H9 (cell line): ENCODE results near the gene PADI6. TPM values are rescaled to one million over a fixed set of nuclear protein-coding genes. Genes with fewer than 3 reads are reported as not detected.
A peak's percentile ranks its signal among the peaks of the same experiment; 100 is the strongest.

ENCODE experiments used
- DNase-seq: peaks from one replicate; pipeline ENCODE4 v3.0.0-alpha.2; 2017
- H2AFZ ChIP-seq: one replicate; pipeline ENCODE4 v1.6.1; 2013; ENCODE audit warnings: mild to moderate bottlenecking, low read length, control low read depth, moderate library complexity
- H2AK5ac ChIP-seq: 2 replicates; pipeline ENCODE4 v1.6.1; 2013; ENCODE audit warnings: low read length, control low read depth, mixed read lengths; ENCODE audit not compliant: insufficient read length
- H2BK120ac ChIP-seq: one replicate; pipeline ENCODE4 v1.6.1; 2013; ENCODE audit warnings: low read depth, mild to moderate bottlenecking, low read length, control low read depth, inconsistent platforms; ENCODE audit not compliant: poor library complexity, severe bottlenecking
- H2BK12ac ChIP-seq: 2 replicates; pipeline ENCODE4 v1.6.1; 2013; ENCODE audit warnings: low read length, control low read depth, mixed read lengths, low read depth; ENCODE audit not compliant: insufficient read length
- H2BK15ac ChIP-seq: 2 replicates; pipeline ENCODE4 v1.6.1; 2013; ENCODE audit warnings: low read depth, low read length, control low read depth
- H2BK20ac ChIP-seq: one replicate; pipeline ENCODE4 v1.6.1; 2013; ENCODE audit warnings: low read depth, mild to moderate bottlenecking, low read length, control low read depth, inconsistent platforms; ENCODE audit not compliant: poor library complexity, severe bottlenecking
- H2BK5ac ChIP-seq: 2 replicates; pipeline ENCODE4 v1.6.1; 2013; ENCODE audit warnings: low read length, control low read depth, mixed read lengths; ENCODE audit not compliant: insufficient read length
- H3K14ac ChIP-seq: 2 replicates; pipeline ENCODE4 v1.6.1; 2013; ENCODE audit warnings: low read length, control low read depth; ENCODE audit not compliant: insufficient read depth
- H3K18ac ChIP-seq: 2 replicates; pipeline ENCODE4 v1.6.1; 2013; ENCODE audit warnings: low read depth, mild to moderate bottlenecking, mixed read lengths, low read length, control low read depth; ENCODE audit not compliant: insufficient read length
- H3K23ac ChIP-seq: 2 replicates; pipeline ENCODE4 v1.6.1; 2013; ENCODE audit warnings: low read length, control low read depth, mixed read lengths, low read depth; ENCODE audit not compliant: insufficient read length
- H3K23me2 ChIP-seq: 2 replicates; pipeline ENCODE4 v1.6.1; 2013; ENCODE audit warnings: low read depth, mild to moderate bottlenecking, mixed read lengths, low read length, control low read depth; ENCODE audit not compliant: insufficient read length, poor library complexity, severe bottlenecking
- H3K27ac ChIP-seq: 2 replicates; pipeline ENCODE4 v1.5.1; 2013; ENCODE audit warnings: low read length, control low read depth, mixed read lengths, low read depth; ENCODE audit not compliant: insufficient read length
- H3K27me3 ChIP-seq: 2 replicates; pipeline ENCODE4 v1.6.1; 2013; ENCODE audit warnings: low read length, control low read depth, inconsistent platforms; ENCODE audit not compliant: insufficient read depth
- H3K4ac ChIP-seq: 2 replicates; pipeline ENCODE4 v1.6.1; 2013; ENCODE audit warnings: low read depth, mild to moderate bottlenecking, control low read depth, inconsistent platforms, low read length, moderate library complexity
- H3K4me1 ChIP-seq: 2 replicates; pipeline ENCODE4 v1.6.1; 2013; ENCODE audit warnings: low read length, control low read depth, inconsistent platforms; ENCODE audit not compliant: insufficient read depth
- H3K4me2 ChIP-seq: 2 replicates; pipeline ENCODE4 v1.6.1; 2013; ENCODE audit warnings: low read length, control low read depth, mixed read lengths; ENCODE audit not compliant: insufficient read length, insufficient read depth
- H3K56ac ChIP-seq: 2 replicates; pipeline ENCODE4 v1.6.1; 2013; ENCODE audit warnings: low read depth, mild to moderate bottlenecking, mixed read lengths, low read length, control low read depth; ENCODE audit not compliant: insufficient read length
- H3K79me1 ChIP-seq: 2 replicates; pipeline ENCODE4 v1.6.1; 2013; ENCODE audit warnings: low read depth, mild to moderate bottlenecking, moderate library complexity, low read length, control low read depth, inconsistent platforms; ENCODE audit not compliant: insufficient read depth, poor library complexity, severe bottlenecking
- H3K79me2 ChIP-seq: 2 replicates; pipeline ENCODE4 v1.6.1; 2013; ENCODE audit warnings: low read length, control low read depth, inconsistent platforms; ENCODE audit not compliant: insufficient read depth
- H3K9ac ChIP-seq: 2 replicates; pipeline ENCODE4 v1.6.1; 2013; ENCODE audit warnings: low read length, control low read depth, mixed read lengths; ENCODE audit not compliant: insufficient read length; ENCODE audit errors: extremely low read depth
- H3K9me3 ChIP-seq: one replicate; pipeline ENCODE4 v1.6.1; 2013; ENCODE audit warnings: low read depth, low read length, inconsistent platforms; ENCODE audit not compliant: control insufficient read depth
- H3T11ph ChIP-seq: one replicate; pipeline ENCODE4 v1.6.1; 2013; ENCODE audit warnings: mild to moderate bottlenecking, low read length, control low read depth, inconsistent platforms
- H4K20me1 ChIP-seq: one replicate; pipeline ENCODE4 v1.6.1; 2013; ENCODE audit not compliant: control insufficient read depth, insufficient read length, insufficient read depth
- H4K5ac ChIP-seq: 2 replicates; pipeline ENCODE4 v1.6.1; 2013; ENCODE audit warnings: low read depth, mild to moderate bottlenecking, mixed read lengths, low read length, control low read depth; ENCODE audit not compliant: insufficient read length
- H4K8ac ChIP-seq: replicated peaks from 2 replicates; pipeline ENCODE4 v1.6.1; 2013; ENCODE audit warnings: low read length, control low read depth, mixed read lengths, low read depth; ENCODE audit not compliant: insufficient read length
- H4K91ac ChIP-seq: 2 replicates; pipeline ENCODE4 v1.6.1; 2013; ENCODE audit warnings: low read depth, mild to moderate bottlenecking, moderate library complexity, mixed read lengths, low read length, control low read depth; ENCODE audit not compliant: insufficient read length
- H3K27ac Mint-ChIP-seq, 3 experiments: 2 replicates in 2 of 3; 3 replicates in 1 of 3; pipeline ENCODE4 v1.8.0; 2020 to 2021; ENCODE audit warnings: mixed read lengths in 3 of 3, mild to moderate bottlenecking in 1 of 3, moderate library complexity in 1 of 3
- H3K27me3 Mint-ChIP-seq: 2 replicates; pipeline ENCODE4 v1.8.0; 2021; ENCODE audit warnings: low read depth, mild to moderate bottlenecking, moderate library complexity, mixed read lengths
- H3K36me3 Mint-ChIP-seq, 3 experiments: 2 replicates in 2 of 3; 3 replicates in 1 of 3; pipeline ENCODE4 v1.8.0; 2020 to 2021; ENCODE audit warnings: low read depth in 3 of 3, mixed read lengths in 3 of 3; ENCODE audit not compliant: insufficient read depth in 1 of 3
- H3K4me1 Mint-ChIP-seq, 2 experiments: 2 replicates each; pipeline ENCODE4 v1.8.0; 2020; ENCODE audit warnings: mixed read lengths in 2 of 2
- H3K4me3 Mint-ChIP-seq, 2 experiments: 2 replicates in 1 of 2; 3 replicates in 1 of 2; pipeline ENCODE4 v1.8.0; 2020 to 2021; ENCODE audit warnings: mild to moderate bottlenecking in 2 of 2, mixed read lengths in 2 of 2, moderate library complexity in 1 of 2
- H3K9me3 Mint-ChIP-seq, 2 experiments: 2 replicates in 1 of 2; 3 replicates in 1 of 2; pipeline ENCODE4 v1.8.0; 2020; ENCODE audit warnings: mild to moderate bottlenecking in 2 of 2, mixed read lengths in 2 of 2, moderate library complexity in 1 of 2
- CTCF ChIP-seq: fragments of 200-600 bp; sonication (generic); conservative IDR thresholded peaks from 3 replicates; pipeline ENCODE4 v1.8.0; 2021; ENCODE audit warnings: antibody characterized with exemption, mild to moderate bottlenecking
- WGBS: extraction: QIAGEN DNeasy Blood & Tissue Kit; methylation state at CpG from one replicate; pipeline ENCODE4 v1.1.7; 2013; ENCODE audit warnings: missing lambda C conversion rate, low lambda C conversion rate, mixed read lengths; ENCODE audit not compliant: insufficient read length; ENCODE audit errors: extremely low coverage; 5-methylcytosine and 5-hydroxymethylcytosine counted together
- total RNA-seq: library from RNA; stranded (reverse); gene quantifications from 2 replicates; pipeline ENCODE4 v1.2.1, GENCODE V29; 2021

The PADI6 gene
- total RNA-seq, 1 experiment from 2014 or later, result not detected

- Histone ChIP-seq H3K27ac (no peak overlapping the region), H2BK20ac (no peak overlapping the region), H3K23ac (no peak overlapping the region), H2BK12ac (no peak overlapping the region), H3K9ac (no peak overlapping the region), H3K56ac (no peak overlapping the region), H4K91ac (no peak overlapping the region), H2AFZ (no peak overlapping the region), H3K27me3 (no peaks in the 10 kb centered on the region), H3K23me2 (no peaks in the 10 kb centered on the region), H2AK5ac (no peak overlapping the region), H2BK15ac (no peak overlapping the region), H3K79me2 (no peaks in the 10 kb centered on the region; the same call in 1 of the 2 replicates), H4K20me1 (no peaks in the 10 kb centered on the region), H3K4ac (no peak overlapping the region), H4K8ac (no peak overlapping the region), H2BK5ac (no peak overlapping the region), H3K79me1 (peaks cover 11% of the 10 kb centered on the region), H4K5ac (no peak overlapping the region), H3T11ph (no peak overlapping the region), H2BK120ac (no peak overlapping the region), H3K4me1 (no peaks in the 10 kb centered on the region), H3K18ac (no peak overlapping the region), H3K4me2 (no peak overlapping the region), H3K14ac (no peak overlapping the region), H3K9me3 (no peaks in the 10 kb centered on the region)
- no peak for TF ChIP-seq CTCF
- peaks cover 88 to 100% (median 100%) of the 10 kb centered on the region in 3 experiments for H3K36me3 Mint-ChIP-seq
- no CpG with 5 or more reads among the region's 2 CpGs for WGBS
- no peaks in the 10 kb centered on the region; the same call in 1 of the 2 replicates for H3K27me3 Mint-ChIP-seq
- H3K4me3 Mint-ChIP-seq, result no peak overlapping the region
- peaks cover 25 to 33% of the 10 kb centered on the region in 2 experiments for H3K4me1 Mint-ChIP-seq
- no peaks in the 10 kb centered on the region for H3K9me3 Mint-ChIP-seq
- H3K27ac Mint-ChIP-seq, result 0 out of 7 replicates have a peak overlapping the region, but pooled peaks of 1 of the 3 experiments have one; percentile 28
- DNase-seq, result no peak
These were observed 42.0 kb downstream of the PADI6 start for GRCh38 chr1:17414022-17414421.
